ENCODE measurements around the gene P4HA1.

The P4HA1 gene

GRCh38 chr10:73054286-73054685 is 42.4 kb downstream of the P4HA1 start:
- TF ChIP-seq CTCF (IDR thresholded peaks at IDR 0.05; ENCODE audit: control extremely low read depth, extremely low read depth, low read depth, missing control alignments) = no peak
- POLR2A ChIA-PET = interaction anchor here (0.6 kb wide), 1 partner anchor 8 kb away, joined by 3 read pairs; no protein-coding TSS in a partner anchor
- CTCF ChIA-PET = no interaction called here
- no peak for DNase-seq (ENCODE audit: extremely low spot score)

GRCh38 chr10:73053275-73053674 is 43.4 kb downstream of the P4HA1 start:
- ChIA-PET POLR2A (no interaction called here), CTCF (interaction anchor here (0.8 to 1.6 kb wide), 3 partner anchors 8 to 24 kb away, joined by 3 to 7 read pairs (median 4); no protein-coding TSS in a partner anchor)
- no peak for TF ChIP-seq CTCF (IDR thresholded peaks at IDR 0.05; ENCODE audit: control extremely low read depth, extremely low read depth, low read depth, missing control alignments)
- DNase-seq (ENCODE audit: extremely low spot score) = no peak

GRCh38 chr10:73044378-73045285 is 52.0 kb downstream of the P4HA1 start:
- TF ChIP-seq CTCF (IDR thresholded peaks at IDR 0.05; ENCODE audit: control extremely low read depth, extremely low read depth, low read depth, missing control alignments) = no peak
- ChIA-PET POLR2A (no interaction called here), CTCF (interaction anchor here (1.5 to 1.9 kb wide), 2 partner anchors 7 to 17 kb away, joined by 3 to 5 read pairs; no protein-coding TSS in a partner anchor)
- no peak for DNase-seq (ENCODE audit: extremely low spot score)

- TF ChIP-seq CTCF (IDR thresholded peaks at IDR 0.05; ENCODE audit: control extremely low read depth, extremely low read depth, low read depth, missing control alignments) = no peak
- ChIA-PET CTCF (interaction anchor here (1.5 kb wide), 1 partner anchor 8 kb away, joined by 3 read pairs; no protein-coding TSS in a partner anchor), POLR2A (no interaction called here)
- no peak for DNase-seq (ENCODE audit: extremely low spot score)
Measured at GRCh38 chr10:73043766-73044377, 52.8 kb downstream of the P4HA1 start.

- no peak for TF ChIP-seq CTCF (IDR thresholded peaks at IDR 0.05; ENCODE audit: control extremely low read depth, extremely low read depth, low read depth, missing control alignments)
- CTCF ChIA-PET = interaction anchor here (1.5 kb wide), 1 partner anchor 9 kb away, joined by 3 read pairs; no protein-coding TSS in a partner anchor
- POLR2A ChIA-PET = no interaction called here
Measured at GRCh38 chr10:73043319-73043718, 53.3 kb downstream of the P4HA1 start.

GRCh38 chr10:73042130-73042529 is 54.5 kb downstream of the P4HA1 start:
- no peak for TF ChIP-seq CTCF (IDR thresholded peaks at IDR 0.05; ENCODE audit: control extremely low read depth, extremely low read depth, low read depth, missing control alignments)
- no peak for DNase-seq (ENCODE audit: extremely low spot score)
- CTCF ChIA-PET = no interaction called here
- POLR2A ChIA-PET = no interaction called here

More at GRCh38 chr10:73043319-73043718, 53.3 kb downstream of the P4HA1 start:
- no peak for DNase-seq (ENCODE audit: extremely low spot score)
